GM18858 (cell line): ENCODE results near the gene AP3S1.
"Not testable (repeated sequence)": the region's sequence is repeated elsewhere in the genome, so short reads cannot be mapped to it uniquely, and the experiment has no call there.

ENCODE experiments used
- ATAC-seq: cut with Tn5 transposase; IDR thresholded peaks from one replicate; pipeline ENCODE4 v1.9.1; 2021; ENCODE audit not compliant: unreplicated experiment

The AP3S1 gene

GRCh38 chr5:115841382-115842088 lies at the start of gene AP3S1, which contains the start of gene ATG12:
Gene AP3S1, plus strand, starts transcription at chr5:115841935. Its CDS starts 103 bp downstream, at chr5:115842038.
Gene ATG12, minus strand, starts transcription at chr5:115841565. Its CDS starts 13 bp downstream, at chr5:115841552.
- ATAC-seq: peak; percentile 70

GRCh38 chr5:115795700-115796099 lies 46.0 kb upstream of the AP3S1 start:
- ATAC-seq: no peak

GRCh38 chr5:115796656-115797055 lies 45.1 kb upstream of the AP3S1 start:
- no peak for ATAC-seq

- no peak for ATAC-seq
These were observed 43.5 kb upstream of the AP3S1 start for GRCh38 chr5:115798252-115798651.

GRCh38 chr5:115800108-115800507 lies 41.6 kb upstream of the AP3S1 start:
- ATAC-seq: no peak

- ATAC-seq: no peak
These were observed 40.6 kb upstream of the AP3S1 start for GRCh38 chr5:115801152-115801551.

GRCh38 chr5:115801984-115802383 lies 39.8 kb upstream of the AP3S1 start:
- no peak for ATAC-seq

- no peak for ATAC-seq
These were observed 34.6 kb upstream of the AP3S1 start for GRCh38 chr5:115806986-115807653.

GRCh38 chr5:115807654-115808052 lies 34.1 kb upstream of the AP3S1 start:
- ATAC-seq: no peak

GRCh38 chr5:115808066-115808465 lies 33.7 kb upstream of the AP3S1 start:
- not testable (repeated sequence) for ATAC-seq

- no peak for ATAC-seq
These were observed 31.8 kb upstream of the AP3S1 start for GRCh38 chr5:115809946-115810345.

GRCh38 chr5:115810761-115811160 lies 31.0 kb upstream of the AP3S1 start:
- no peak for ATAC-seq

GRCh38 chr5:115811406-115811805 lies 30.3 kb upstream of the AP3S1 start:
- no peak for ATAC-seq

- no peak for ATAC-seq
These were observed 29.4 kb upstream of the AP3S1 start for GRCh38 chr5:115812372-115812771.

- ATAC-seq: no peak
These were observed 28.0 kb upstream of the AP3S1 start for GRCh38 chr5:115813719-115814118.

GRCh38 chr5:115815006-115815692 lies 26.6 kb upstream of the AP3S1 start:
- ATAC-seq: no peak

- ATAC-seq: no peak
These were observed 26.0 kb upstream of the AP3S1 start for GRCh38 chr5:115815693-115816225.

- no peak for ATAC-seq
These were observed 25.3 kb upstream of the AP3S1 start, which contains the start of gene CDO1 for GRCh38 chr5:115816226-115817081. Gene CDO1, minus strand, starts transcription at chr5:115816659. Its CDS starts 262 bp downstream, at chr5:115816397.

- no peak for ATAC-seq
These were observed 24.3 kb upstream of the AP3S1 start for GRCh38 chr5:115817386-115817785.

GRCh38 chr5:115818821-115819220 lies 22.9 kb upstream of the AP3S1 start:
- ATAC-seq: no peak

- no peak for ATAC-seq
These were observed 20.9 kb upstream of the AP3S1 start for GRCh38 chr5:115820846-115821245.
